HepG2 (cell line): ENCODE results near the gene GRIN2C. TPM values are rescaled to one million over a fixed set of nuclear protein-coding genes. Genes with fewer than 3 reads are reported as not detected.

ENCODE experiments used
- ARNTL ChIP-seq: sonication (generic); formaldehyde crosslinking; IDR thresholded peaks from 2 replicates; pipeline ENCODE4 v1.4.0; 2020; ENCODE audit warnings: mild to moderate bottlenecking, missing genetic modification reagents
- BORCS8-MEF2B ChIP-seq: sonication (generic); formaldehyde crosslinking; IDR thresholded peaks from 2 replicates; pipeline ENCODE4 v1.8.0; 2022; ENCODE audit warnings: mild to moderate bottlenecking, missing genetic modification reagents
- CREB3 ChIP-seq: sonication (generic); formaldehyde crosslinking; IDR thresholded peaks from 2 replicates; pipeline ENCODE4 v1.5.0; 2020; ENCODE audit warnings: missing genetic modification reagents
- HNF1B ChIP-seq: sonication (generic); formaldehyde crosslinking; IDR thresholded peaks from 2 replicates; pipeline ENCODE4 v1.5.1; 2020; ENCODE audit warnings: mild to moderate bottlenecking, moderate library complexity, missing genetic modification reagents
- HNRNPUL1 ChIP-seq: fragments of 200-400 bp; formaldehyde crosslinking; IDR thresholded peaks from 2 replicates; pipeline ENCODE4 v1.6.1; 2017; ENCODE audit warnings: low read depth, mild to moderate bottlenecking, low read length, moderate library complexity
- LCORL ChIP-seq, 2 experiments: fragments of 450-650 bp in 1 of 2; sonication (generic) in 1 of 2; formaldehyde crosslinking in 1 of 2; IDR thresholded peaks; 2 replicates each; pipeline versions ENCODE4 v1.5.0 to v1.6.1; 2017 to 2020; ENCODE audit warnings: antibody characterized with exemption in 1 of 2, missing genetic modification reagents in 1 of 2
- SOX6 ChIP-seq, 2 experiments: fragments of 450-650 bp in 1 of 2; sonication (generic) in 1 of 2; formaldehyde crosslinking in 1 of 2; IDR thresholded peaks; 2 replicates each; pipeline versions ENCODE4 v1.4.0 to v1.6.1; 2017 to 2020; ENCODE audit warnings: antibody characterized with exemption in 1 of 2, mild to moderate bottlenecking in 1 of 2, missing genetic modification reagents in 1 of 2
- TBL1XR1 ChIP-seq: fragments of 150-350 bp; IDR thresholded peaks from 2 replicates; pipeline ENCODE4 v1.6.1; 2014; ENCODE audit warnings: borderline replicate concordance, low read length; ENCODE audit not compliant: partially characterized antibody
- TBP ChIP-seq: sonication (generic); formaldehyde crosslinking; IDR thresholded peaks from 2 replicates; pipeline ENCODE4 v1.5.0; 2020; ENCODE audit warnings: missing genetic modification reagents
- XBP1 ChIP-seq: sonication (generic); formaldehyde crosslinking; IDR thresholded peaks from 2 replicates; pipeline ENCODE4 v1.5.0; 2020; ENCODE audit warnings: missing genetic modification reagents
- ZNF12 ChIP-seq: sonication (generic); formaldehyde crosslinking; IDR thresholded peaks from 2 replicates; pipeline ENCODE4 v1.5.0; 2020; ENCODE audit warnings: missing genetic modification reagents
- ZNF142 ChIP-seq: sonication (generic); formaldehyde crosslinking; IDR thresholded peaks from 2 replicates; pipeline ENCODE4 v1.4.0; 2020; ENCODE audit warnings: missing genetic modification reagents
- ZNF281 ChIP-seq: sonication (generic); formaldehyde crosslinking; IDR thresholded peaks from 2 replicates; pipeline ENCODE4 v1.4.0; 2020; ENCODE audit warnings: missing genetic modification reagents, borderline replicate concordance
- ZNF282 ChIP-seq: fragments of 450-650 bp; IDR thresholded peaks from 2 replicates; pipeline ENCODE4 v1.6.1; 2018; ENCODE audit not compliant: partially characterized antibody
- ZNF784 ChIP-seq: sonication (generic); formaldehyde crosslinking; IDR thresholded peaks from 2 replicates; pipeline ENCODE4 v1.5.1; 2020; ENCODE audit warnings: missing genetic modification reagents, mild to moderate bottlenecking, borderline replicate concordance
- polyA plus RNA-seq, 8 experiments: library from polyadenylated mRNA; depleted of rRNA in 3 of 8; stranded (reverse) in 7 of 8; unstranded in 1 of 8; fragments of >200 nt; fragmentation: Illumina TruSeq in 4 of 8; extraction: Trizol in 4 of 8; gene quantifications; 2 replicates each; pipeline versions ENCODE4 v1.2.1 to v1.2.3, GENCODE V29; 2011 to 2016; ENCODE audit warnings: low read depth in 4 of 8, missing spikeins in 1 of 8, mixed read lengths in 1 of 8; ENCODE audit not compliant: insufficient read depth in 1 of 8
- total RNA-seq, 5 experiments: library from RNA; depleted of rRNA; stranded (reverse); fragments of >200 nt; fragmentation: Illumina TruSeq; extraction: Trizol; gene quantifications; 2 replicates each; pipeline ENCODE4 v1.2.3, GENCODE V29; 2016; ENCODE audit warnings: low read depth in 1 of 5

GRIN2C gene
- total and polyA plus RNA-seq, 2 of the 13 experiments (the other 11 are each of a cell fraction or from before 2014, with no cell fraction given): 0.03 to 0.11 TPM

- TF ChIP-seq ZNF142 (CRISPR knock-in tag): no peak; the same call in 1 of the 2 replicates
- no peak for TF ChIP-seq SOX6 (IDR thresholded peaks at IDR 0.05)
- TF ChIP-seq SOX6 (CRISPR knock-in tag; IDR thresholded peaks at IDR 0.05): peak; percentile 12; the same call in 1 of the 2 replicates
- no peak for TF ChIP-seq TBL1XR1
- TF ChIP-seq CREB3 (CRISPR knock-in tag): no peak
- no peak for TF ChIP-seq XBP1 (CRISPR knock-in tag)
- TF ChIP-seq BORCS8-MEF2B (CRISPR knock-in tag): no peak
- TF ChIP-seq ZNF282: no peak
- TF ChIP-seq TBP (CRISPR knock-in tag): no peak
- 0 out of 2 replicates have a peak, but pooled peaks have one; percentile 20 for TF ChIP-seq ZNF12 (CRISPR knock-in tag)
- no peak for TF ChIP-seq HNRNPUL1
- peak; percentile 54; the same call in 1 of the 2 replicates for TF ChIP-seq ZNF784 (CRISPR knock-in tag)
- no peak for TF ChIP-seq ZNF281
- TF ChIP-seq LCORL (IDR thresholded peaks at IDR 0.05): no peak
- TF ChIP-seq LCORL (CRISPR knock-in tag; IDR thresholded peaks at IDR 0.05): no peak
- TF ChIP-seq HNF1B: no peak
- TF ChIP-seq ARNTL (CRISPR knock-in tag): no peak
Measured at GRCh38 chr17:74852237-74853047, 7.2 kb downstream of the GRIN2C start (continued).
